HEK293 (cell line): ENCODE measurements around the gene NKD1.

Source experiments
- BCL11B ChIP-seq: fragments of 450-650 bp; formaldehyde crosslinking; IDR thresholded peaks from 2 replicates; pipeline ENCODE4 v1.5.1; 2016; ENCODE audit warnings: low read depth, missing biosample characterization, missing genetic modification characterization
- RBAK ChIP-seq: fragments of 450-650 bp; formaldehyde crosslinking; IDR thresholded peaks from 2 replicates; pipeline ENCODE4 v1.5.1; 2016; ENCODE audit warnings: missing biosample characterization, missing genetic modification characterization
- TCF7L2 ChIP-seq: IDR thresholded peaks from 2 replicates; pipeline ENCODE4 v1.6.1; 2011; ENCODE audit warnings: low read depth, mild to moderate bottlenecking, inconsistent platforms, low read length, moderate library complexity, borderline replicate concordance
- ZNF214 ChIP-seq: fragments of 450-650 bp; formaldehyde crosslinking; IDR thresholded peaks from 2 replicates; pipeline ENCODE4 v1.5.1; 2017; ENCODE audit warnings: missing biosample characterization, mild to moderate bottlenecking, missing genetic modification characterization, borderline replicate concordance
- TF ChIP-seq, protein P1 (sequence below): fragments of 450-650 bp; formaldehyde crosslinking; IDR thresholded peaks from 2 replicates; pipeline ENCODE4 v1.5.1; 2016; ENCODE audit warnings: missing biosample characterization, missing genetic modification characterization
- TF ChIP-seq, protein P2 (sequence below): fragments of 450-650 bp; formaldehyde crosslinking; IDR thresholded peaks from 2 replicates; pipeline ENCODE4 v1.5.1; 2016; ENCODE audit warnings: missing biosample characterization, missing genetic modification characterization

GRCh38 chr16:50585331-50585776 lies 37.2 kb downstream of the NKD1 start:
- TF ChIP-seq, protein P1, sequence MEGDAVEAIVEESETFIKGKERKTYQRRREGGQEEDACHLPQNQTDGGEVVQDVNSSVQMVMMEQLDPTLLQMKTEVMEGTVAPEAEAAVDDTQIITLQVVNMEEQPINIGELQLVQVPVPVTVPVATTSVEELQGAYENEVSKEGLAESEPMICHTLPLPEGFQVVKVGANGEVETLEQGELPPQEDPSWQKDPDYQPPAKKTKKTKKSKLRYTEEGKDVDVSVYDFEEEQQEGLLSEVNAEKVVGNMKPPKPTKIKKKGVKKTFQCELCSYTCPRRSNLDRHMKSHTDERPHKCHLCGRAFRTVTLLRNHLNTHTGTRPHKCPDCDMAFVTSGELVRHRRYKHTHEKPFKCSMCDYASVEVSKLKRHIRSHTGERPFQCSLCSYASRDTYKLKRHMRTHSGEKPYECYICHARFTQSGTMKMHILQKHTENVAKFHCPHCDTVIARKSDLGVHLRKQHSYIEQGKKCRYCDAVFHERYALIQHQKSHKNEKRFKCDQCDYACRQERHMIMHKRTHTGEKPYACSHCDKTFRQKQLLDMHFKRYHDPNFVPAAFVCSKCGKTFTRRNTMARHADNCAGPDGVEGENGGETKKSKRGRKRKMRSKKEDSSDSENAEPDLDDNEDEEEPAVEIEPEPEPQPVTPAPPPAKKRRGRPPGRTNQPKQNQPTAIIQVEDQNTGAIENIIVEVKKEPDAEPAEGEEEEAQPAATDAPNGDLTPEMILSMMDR (tag by site-specific recombination), result no peak
- TF ChIP-seq TCF7L2, result no peak
- TF ChIP-seq BCL11B, result no peak
- TF ChIP-seq RBAK, result no peak
- TF ChIP-seq ZNF214 (tag by site-specific recombination), result no peak
- TF ChIP-seq, protein P2, sequence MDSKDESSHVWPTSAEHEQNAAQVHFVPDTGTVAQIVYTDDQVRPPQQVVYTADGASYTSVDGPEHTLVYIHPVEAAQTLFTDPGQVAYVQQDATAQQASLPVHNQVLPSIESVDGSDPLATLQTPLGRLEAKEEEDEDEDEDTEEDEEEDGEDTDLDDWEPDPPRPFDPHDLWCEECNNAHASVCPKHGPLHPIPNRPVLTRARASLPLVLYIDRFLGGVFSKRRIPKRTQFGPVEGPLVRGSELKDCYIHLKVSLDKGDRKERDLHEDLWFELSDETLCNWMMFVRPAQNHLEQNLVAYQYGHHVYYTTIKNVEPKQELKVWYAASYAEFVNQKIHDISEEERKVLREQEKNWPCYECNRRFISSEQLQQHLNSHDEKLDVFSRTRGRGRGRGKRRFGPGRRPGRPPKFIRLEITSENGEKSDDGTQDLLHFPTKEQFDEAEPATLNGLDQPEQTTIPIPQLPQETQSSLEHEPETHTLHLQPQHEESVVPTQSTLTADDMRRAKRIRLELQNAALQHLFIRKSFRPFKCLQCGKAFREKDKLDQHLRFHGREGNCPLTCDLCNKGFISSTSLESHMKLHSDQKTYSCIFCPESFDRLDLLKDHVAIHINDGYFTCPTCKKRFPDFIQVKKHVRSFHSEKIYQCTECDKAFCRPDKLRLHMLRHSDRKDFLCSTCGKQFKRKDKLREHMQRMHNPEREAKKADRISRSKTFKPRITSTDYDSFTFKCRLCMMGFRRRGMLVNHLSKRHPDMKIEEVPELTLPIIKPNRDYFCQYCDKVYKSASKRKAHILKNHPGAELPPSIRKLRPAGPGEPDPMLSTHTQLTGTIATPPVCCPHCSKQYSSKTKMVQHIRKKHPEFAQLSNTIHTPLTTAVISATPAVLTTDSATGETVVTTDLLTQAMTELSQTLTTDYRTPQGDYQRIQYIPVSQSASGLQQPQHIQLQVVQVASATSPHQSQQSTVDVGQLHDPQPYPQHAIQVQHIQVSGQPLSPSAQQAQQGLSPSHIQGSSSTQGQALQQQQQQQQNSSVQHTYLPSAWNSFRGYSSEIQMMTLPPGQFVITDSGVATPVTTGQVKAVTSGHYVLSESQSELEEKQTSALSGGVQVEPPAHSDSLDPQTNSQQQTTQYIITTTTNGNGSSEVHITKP (tag by site-specific recombination), result no peak
